GM21619 (cell line): Measurements from ENCODE around the gene PTMA.

ENCODE experiments used
- ATAC-seq: cut with Tn5 transposase; IDR thresholded peaks from one replicate; pipeline ENCODE4 v1.9.1; 2021; ENCODE audit not compliant: unreplicated experiment

PTMA gene

GRCh38 chr2:231674587-231675338 lies 33.6 kb upstream of the PTMA start:
- peak; percentile 28 for ATAC-seq

- ATAC-seq: no peak
These were observed 32.1 kb upstream of the PTMA start for GRCh38 chr2:231676243-231676642.

GRCh38 chr2:231677632-231678104 lies 30.7 kb upstream of the PTMA start:
- no peak for ATAC-seq

- no peak for ATAC-seq
These were observed 28.4 kb upstream of the PTMA start for GRCh38 chr2:231679908-231680284.

GRCh38 chr2:231680285-231680991 lies 27.9 kb upstream of the PTMA start:
- peak; percentile 19 for ATAC-seq

- ATAC-seq: peak; percentile 56
These were observed 27.1 kb upstream of the PTMA start for GRCh38 chr2:231680992-231681852.

- ATAC-seq: no peak
These were observed 25.6 kb upstream of the PTMA start for GRCh38 chr2:231682603-231683291.

GRCh38 chr2:231683292-231684235 lies 24.8 kb upstream of the PTMA start:
- ATAC-seq: no peak

- ATAC-seq: no peak
These were observed 23.8 kb upstream of the PTMA start for GRCh38 chr2:231684314-231685223.

GRCh38 chr2:231685349-231686191 lies 22.8 kb upstream of the PTMA start:
- ATAC-seq: no peak

- ATAC-seq: no peak
These were observed 21.9 kb upstream of the PTMA start for GRCh38 chr2:231686192-231687100.

GRCh38 chr2:231687133-231687852 lies 21.0 kb upstream of the PTMA start:
- peak; percentile 79 for ATAC-seq

GRCh38 chr2:231687961-231688360 lies 20.4 kb upstream of the PTMA start:
- no peak for ATAC-seq

GRCh38 chr2:231688719-231689118 lies 19.6 kb upstream of the PTMA start:
- ATAC-seq: no peak

- ATAC-seq: no peak
These were observed 19.0 kb upstream of the PTMA start for GRCh38 chr2:231689124-231689893.
